GM12874 (cell line): ENCODE measurements around the gene RADX.
A peak's percentile ranks its signal among the peaks of the same experiment; 100 is the strongest.

ENCODE experiments used
- CTCF ChIP-seq: IDR thresholded peaks from 2 replicates; pipeline ENCODE4 v1.5.1; 2011; ENCODE audit warnings: low read depth, mild to moderate bottlenecking, control low read depth, low read length, moderate library complexity; ENCODE audit not compliant: insufficient read depth

RADX gene

DNA sequence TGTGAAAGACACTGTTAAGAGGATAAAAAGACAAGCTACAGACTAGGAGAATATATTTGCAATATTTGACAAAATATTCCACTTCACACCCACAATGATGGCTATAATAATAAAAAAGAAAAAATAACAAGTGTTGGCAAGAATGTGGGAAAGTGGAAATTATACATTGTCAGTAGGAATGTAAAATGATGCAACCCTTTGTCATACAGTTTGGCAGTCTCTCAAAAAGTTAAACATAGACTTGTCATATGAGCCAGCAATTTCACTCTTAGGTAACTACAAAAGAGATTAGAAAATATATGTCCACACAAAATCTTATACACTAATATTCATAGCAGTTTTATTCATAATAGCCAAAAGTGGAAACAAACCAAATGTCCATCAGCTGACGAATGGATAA lies 5.2 kb upstream of the RADX start:
- TF ChIP-seq CTCF, result no peak

GRCh38 chrX:106608016-106608415 lies 3.8 kb upstream of the RADX start:
- no peak for TF ChIP-seq CTCF

GRCh38 chrX:106611317-106611678 lies 480 bp upstream of the RADX start:
- no peak for TF ChIP-seq CTCF

GRCh38 chrX:106612393-106612763 lies 600 bp downstream of the RADX start:
- TF ChIP-seq CTCF, result no peak

- TF ChIP-seq CTCF, result no peak
Measured at GRCh38 chrX:106613277-106613676, 1.5 kb downstream of the RADX start.

DNA sequence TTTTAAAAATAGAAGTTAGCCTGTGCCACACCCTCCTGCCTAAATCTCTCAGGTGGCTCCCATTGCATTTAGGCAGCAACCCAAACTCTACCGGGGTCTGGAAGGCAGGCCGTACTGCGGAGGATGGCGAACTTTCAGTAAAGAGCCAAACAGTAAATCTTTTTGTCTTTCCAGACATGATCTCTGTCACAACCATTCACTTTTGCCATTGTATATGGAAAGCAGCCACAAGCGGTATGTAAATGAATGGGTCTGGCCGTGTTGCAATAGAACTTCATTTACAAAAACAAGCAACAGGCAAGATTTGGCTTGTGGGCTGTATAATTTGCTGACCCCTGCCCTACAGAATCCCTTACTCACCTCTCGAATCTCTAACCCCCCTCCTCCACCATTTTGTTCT lies 3.3 kb downstream of the RADX start:
- no peak for TF ChIP-seq CTCF

DNA sequence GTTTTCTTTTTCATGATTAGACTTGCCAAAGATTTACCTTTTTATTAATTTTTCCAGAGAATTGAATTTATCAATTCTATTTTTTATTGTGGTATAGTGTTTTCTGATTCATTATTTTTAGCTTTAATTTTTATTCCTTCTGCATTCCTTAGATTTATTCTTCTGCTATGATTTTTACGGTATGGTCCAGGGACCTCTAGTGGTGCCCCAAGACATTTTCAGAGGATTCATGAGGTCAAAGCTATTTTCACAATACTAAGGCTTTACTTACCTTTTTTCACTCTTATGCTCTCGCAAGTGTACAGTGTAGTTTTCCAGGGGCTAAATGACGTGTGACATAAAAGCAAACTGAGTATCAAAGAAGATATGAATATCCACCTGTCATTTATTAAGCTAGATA lies 8.0 kb downstream of the RADX start:
- TF ChIP-seq CTCF, result peak; percentile 11; the same call in 1 of the 2 replicates

DNA sequence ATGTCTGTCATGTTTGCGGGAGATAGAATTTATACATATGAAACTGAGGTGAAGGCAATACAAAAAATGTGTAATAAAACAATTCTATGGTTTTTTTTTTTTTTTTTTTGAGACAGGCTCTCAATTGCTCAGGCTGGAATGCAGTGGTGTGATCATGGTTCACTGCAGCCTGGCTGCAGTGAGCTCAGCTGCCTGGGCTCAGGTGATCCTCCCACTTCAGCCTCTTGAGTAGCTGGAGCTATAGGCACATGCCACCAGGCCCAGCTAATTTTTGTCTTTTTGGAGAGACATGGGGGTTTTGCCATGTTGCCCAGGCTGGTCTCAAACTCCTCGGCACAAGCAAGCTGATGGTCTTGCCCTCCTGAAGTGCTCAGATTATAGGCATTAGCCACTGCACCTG lies 10.1 kb downstream of the RADX start:
- no peak for TF ChIP-seq CTCF
